ENCODE results near the gene GAS1.

Gene GAS1

DNA sequence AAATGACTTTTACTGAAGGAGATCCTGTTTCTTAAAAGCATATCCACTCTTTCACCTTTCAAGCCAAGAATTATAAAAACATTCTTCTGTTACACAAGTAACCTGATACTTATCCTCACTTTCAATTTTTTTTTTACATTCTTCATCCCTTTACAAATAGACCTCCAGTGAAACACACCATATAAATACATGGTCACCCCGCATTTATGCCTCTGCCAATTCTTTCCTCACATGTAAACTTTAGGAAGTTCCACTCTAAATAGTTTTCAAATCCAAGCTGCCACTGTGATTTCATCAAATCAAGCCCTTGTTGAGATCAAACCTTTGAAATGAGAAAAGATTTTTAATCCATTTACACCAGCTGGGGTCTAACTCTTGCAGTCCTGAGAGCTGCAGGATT, 40.0 kb downstream of the GAS1 start:
- peaks cover 0 to 11% of the 10 kb centered on the region in 2 donors for H3K27me3 ChIP-seq
- intact Hi-C loops (cut with DNase I; ENCODE audit: low total_unique reads) = no loop called here
- TF ChIP-seq, protein P1, sequence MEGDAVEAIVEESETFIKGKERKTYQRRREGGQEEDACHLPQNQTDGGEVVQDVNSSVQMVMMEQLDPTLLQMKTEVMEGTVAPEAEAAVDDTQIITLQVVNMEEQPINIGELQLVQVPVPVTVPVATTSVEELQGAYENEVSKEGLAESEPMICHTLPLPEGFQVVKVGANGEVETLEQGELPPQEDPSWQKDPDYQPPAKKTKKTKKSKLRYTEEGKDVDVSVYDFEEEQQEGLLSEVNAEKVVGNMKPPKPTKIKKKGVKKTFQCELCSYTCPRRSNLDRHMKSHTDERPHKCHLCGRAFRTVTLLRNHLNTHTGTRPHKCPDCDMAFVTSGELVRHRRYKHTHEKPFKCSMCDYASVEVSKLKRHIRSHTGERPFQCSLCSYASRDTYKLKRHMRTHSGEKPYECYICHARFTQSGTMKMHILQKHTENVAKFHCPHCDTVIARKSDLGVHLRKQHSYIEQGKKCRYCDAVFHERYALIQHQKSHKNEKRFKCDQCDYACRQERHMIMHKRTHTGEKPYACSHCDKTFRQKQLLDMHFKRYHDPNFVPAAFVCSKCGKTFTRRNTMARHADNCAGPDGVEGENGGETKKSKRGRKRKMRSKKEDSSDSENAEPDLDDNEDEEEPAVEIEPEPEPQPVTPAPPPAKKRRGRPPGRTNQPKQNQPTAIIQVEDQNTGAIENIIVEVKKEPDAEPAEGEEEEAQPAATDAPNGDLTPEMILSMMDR (IDR thresholded peaks at IDR 0.05) = no peak
- H3K4me3 ChIP-seq = no peak overlapping the region
- no peak overlapping the region for H3K27ac ChIP-seq
- H3K36me3 ChIP-seq = no peaks in the 10 kb centered on the region
- no peak for DNase-seq
- peaks cover 0 to 12% (median 7%) of the 10 kb centered on the region in 3 donors for H3K9me3 ChIP-seq
- peaks cover 0 to 8% (median 2%) of the 10 kb centered on the region in 4 donors for H3K4me1 ChIP-seq

DNA sequence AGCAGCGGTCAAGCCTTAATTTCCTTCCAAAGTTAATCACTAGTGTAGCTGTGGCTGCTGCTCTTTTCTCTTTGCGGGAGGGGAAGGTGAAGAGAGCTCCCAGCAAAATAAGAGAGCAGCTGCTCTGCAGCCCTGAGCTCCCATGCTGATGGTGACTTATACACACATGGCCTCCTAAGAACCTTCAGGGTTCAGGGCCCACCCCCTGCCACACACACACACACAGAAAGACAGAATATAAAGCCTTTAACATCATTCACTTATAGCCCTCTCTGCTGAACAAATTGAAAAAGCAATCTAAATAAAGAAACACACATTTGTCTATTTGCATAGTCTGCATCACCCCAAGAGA, 43.6 kb downstream of the GAS1 start:
- Histone ChIP-seq H3K4me3 (no peak overlapping the region), H3K4me1 (peaks cover 0 to 8% (median 2%) of the 10 kb centered on the region in 4 donors), H3K9me3 (peaks cover 0 to 12% (median 7%) of the 10 kb centered on the region in 3 donors), H3K27ac (no peak overlapping the region), H3K27me3 (peaks cover 0 to 14% of the 10 kb centered on the region in 2 donors), H3K36me3 (no peaks in the 10 kb centered on the region)
- TF ChIP-seq, protein P1 (IDR thresholded peaks at IDR 0.05) = no peak
- intact Hi-C loops (cut with DNase I; ENCODE audit: low total_unique reads) = no loop called here
- no peak for DNase-seq

DNA sequence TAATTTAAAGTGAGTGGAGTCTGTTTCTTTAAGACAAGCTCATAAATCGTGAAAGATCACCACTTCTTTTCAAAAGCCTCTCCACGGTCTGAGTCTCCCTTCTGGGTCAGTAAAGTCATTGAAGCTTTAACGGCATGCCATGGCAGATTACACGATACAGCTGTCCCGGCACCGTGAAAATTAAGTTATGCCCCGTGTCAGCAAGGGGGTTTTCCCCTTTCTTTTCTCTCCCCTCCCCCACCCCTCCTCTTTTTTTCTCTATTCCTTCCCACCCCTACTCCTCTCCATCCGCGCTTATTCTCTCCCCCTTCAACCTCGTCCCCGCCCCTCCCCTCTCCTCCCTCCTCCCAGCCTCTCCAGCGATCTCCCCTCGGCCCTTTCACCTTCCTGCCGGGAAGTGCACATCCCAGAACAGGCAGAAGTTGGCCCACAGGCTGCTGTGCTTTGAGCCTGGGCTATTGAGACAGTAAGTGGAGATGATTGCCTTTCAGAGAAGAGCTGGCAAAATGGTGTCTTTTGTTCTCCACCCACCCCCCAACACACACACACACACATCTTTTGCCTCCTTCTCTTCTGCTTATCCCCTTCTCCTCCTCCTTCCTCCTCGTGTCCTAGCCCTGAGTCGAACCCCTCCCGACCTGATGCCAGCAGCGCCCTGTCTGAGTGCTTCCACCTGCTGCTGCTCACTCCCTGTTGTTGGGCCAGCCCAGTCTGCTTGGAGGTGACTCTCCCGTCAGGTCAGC, 44.1 kb downstream of the GAS1 start:
- no peaks in the 10 kb centered on the region for H3K36me3 ChIP-seq
- peaks cover 0 to 12% (median 7%) of the 10 kb centered on the region in 3 donors for H3K9me3 ChIP-seq
- H3K27ac ChIP-seq = no peak overlapping the region
- H3K27me3 ChIP-seq = peaks cover 0 to 14% of the 10 kb centered on the region in 2 donors
- DNase-seq = no peak
- intact Hi-C loops (cut with DNase I; ENCODE audit: low total_unique reads) = no loop called here
- TF ChIP-seq, protein P1 (IDR thresholded peaks at IDR 0.05) = no peak
- peaks cover 0 to 8% (median 2%) of the 10 kb centered on the region in 4 donors for H3K4me1 ChIP-seq
- no peak overlapping the region for H3K4me3 ChIP-seq

DNA sequence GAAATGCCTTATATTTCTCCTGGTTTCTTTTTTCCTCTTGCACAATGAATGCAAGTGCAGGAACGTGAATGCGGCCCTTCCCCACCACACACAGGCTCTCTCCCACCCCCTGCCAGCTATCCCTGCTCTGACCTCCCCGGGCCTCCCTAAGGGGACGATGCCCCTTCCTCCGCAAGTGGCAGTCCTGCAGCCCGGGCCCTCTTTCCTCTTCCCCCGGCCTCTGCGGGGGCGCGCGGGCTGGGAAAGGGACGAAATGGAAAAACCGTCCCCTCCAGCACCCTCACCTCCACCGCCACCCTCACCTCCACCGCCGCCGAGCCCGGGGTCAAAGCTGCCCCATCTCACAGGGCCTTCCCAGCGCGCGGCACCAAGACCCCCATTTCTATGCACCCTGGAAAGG, 44.7 kb downstream of the GAS1 start:
- no peak for DNase-seq
- TF ChIP-seq, protein P1 (IDR thresholded peaks at IDR 0.05) = no peak
- H3K4me3 ChIP-seq = no peak overlapping the region

DNA sequence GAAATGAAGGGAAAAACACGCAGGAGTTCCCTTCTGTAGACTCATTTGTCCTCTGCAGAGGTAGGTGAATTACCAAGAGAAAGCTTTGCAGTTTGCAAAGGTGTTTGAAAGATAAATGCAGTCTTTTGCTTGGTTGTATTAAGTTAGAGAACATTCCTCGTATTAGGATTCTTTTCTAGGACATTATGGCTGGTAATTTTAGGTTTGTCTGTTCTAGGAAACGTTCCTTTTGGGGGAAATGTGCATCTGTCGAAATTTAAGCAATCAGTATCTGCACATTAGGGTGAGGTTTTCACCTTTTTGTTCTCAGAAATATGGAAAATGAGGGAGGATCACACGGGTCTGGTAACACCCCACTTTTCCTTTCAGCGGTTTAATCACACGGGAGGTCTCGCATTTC, 45.1 kb downstream of the GAS1 start:
- Histone ChIP-seq H3K27ac (no peak overlapping the region), H3K9me3 (peaks cover 0 to 12% (median 7%) of the 10 kb centered on the region in 3 donors), H3K4me3 (no peak overlapping the region), H3K27me3 (peaks cover 0 to 14% of the 10 kb centered on the region in 2 donors), H3K4me1 (peaks cover 0 to 8% (median 2%) of the 10 kb centered on the region in 4 donors), H3K36me3 (no peaks in the 10 kb centered on the region)
- no peak for DNase-seq
- intact Hi-C loops (cut with DNase I; ENCODE audit: low total_unique reads) = no loop called here
- TF ChIP-seq, protein P1 (IDR thresholded peaks at IDR 0.05) = no peak

More for the DNA sequence above, 44.7 kb downstream of the GAS1 start:
- Histone ChIP-seq H3K9me3 (peaks cover 0 to 12% (median 7%) of the 10 kb centered on the region in 3 donors), H3K27me3 (peaks cover 0 to 14% of the 10 kb centered on the region in 2 donors), H3K27ac (no peak overlapping the region), H3K36me3 (no peaks in the 10 kb centered on the region), H3K4me1 (peaks cover 0 to 8% (median 2%) of the 10 kb centered on the region in 4 donors)
- intact Hi-C loops (cut with DNase I; ENCODE audit: low total_unique reads) = no loop called here
